ENCODE data around the gene C17orf50. TPM values are rescaled to one million over a fixed set of nuclear protein-coding genes. Genes with fewer than 3 reads are reported as not detected.

The C17orf50 gene
- total RNA-seq, 1 donor from 2014 or later: 1.0 TPM

- H3K4me3 ChIP-seq (ENCODE audit: low read depth, low read length): no peak overlapping the region
- no peak for TF ChIP-seq CTCF (conservative IDR thresholded peaks at IDR 0.05; ENCODE audit: low read depth, low read length)
- DNase-seq (ENCODE audit: low read depth): no peak
Measured at GRCh38 chr17:35773129-35773528, 12.4 kb downstream of the C17orf50 start.

GRCh38 chr17:35773679-35774425 is 13.2 kb downstream of the C17orf50 start:
- no peak overlapping the region for H3K4me3 ChIP-seq (ENCODE audit: low read depth, low read length)
- no peak for TF ChIP-seq CTCF (conservative IDR thresholded peaks at IDR 0.05; ENCODE audit: low read depth, low read length)
- no peak for DNase-seq (ENCODE audit: low read depth)

GRCh38 chr17:35774499-35774898 is 13.8 kb downstream of the C17orf50 start:
- H3K4me3 ChIP-seq (ENCODE audit: low read depth, low read length): no peak overlapping the region
- TF ChIP-seq CTCF (conservative IDR thresholded peaks at IDR 0.05; ENCODE audit: low read depth, low read length): no peak
- no peak for DNase-seq (ENCODE audit: low read depth)

GRCh38 chr17:35775039-35775438 is 14.4 kb downstream of the C17orf50 start:
- TF ChIP-seq CTCF (conservative IDR thresholded peaks at IDR 0.05; ENCODE audit: low read depth, low read length): no peak
- DNase-seq (ENCODE audit: low read depth): no peak

GRCh38 chr17:35775583-35775982 is 14.9 kb downstream of the C17orf50 start:
- no peak for TF ChIP-seq CTCF (conservative IDR thresholded peaks at IDR 0.05; ENCODE audit: low read depth, low read length)
- DNase-seq (ENCODE audit: low read depth): no peak

More at GRCh38 chr17:35775039-35775438, 14.4 kb downstream of the C17orf50 start:
- H3K4me3 ChIP-seq (ENCODE audit: low read depth, low read length): no peak overlapping the region

GRCh38 chr17:35778641-35779196 is 18.0 kb downstream of the C17orf50 start:
- no peak for TF ChIP-seq CTCF (conservative IDR thresholded peaks at IDR 0.05; ENCODE audit: low read depth, low read length)

More at GRCh38 chr17:35775583-35775982, 14.9 kb downstream of the C17orf50 start:
- no peak overlapping the region for H3K4me3 ChIP-seq (ENCODE audit: low read depth, low read length)

GRCh38 chr17:35780950-35781349 is 20.3 kb downstream of the C17orf50 start:
- DNase-seq (ENCODE audit: low read depth): no peak
- TF ChIP-seq CTCF (conservative IDR thresholded peaks at IDR 0.05; ENCODE audit: low read depth, low read length): no peak
- H3K4me3 ChIP-seq (ENCODE audit: low read depth, low read length): no peak overlapping the region

More at GRCh38 chr17:35778641-35779196, 18.0 kb downstream of the C17orf50 start:
- no peak for DNase-seq (ENCODE audit: low read depth)
- no peak overlapping the region for H3K4me3 ChIP-seq (ENCODE audit: low read depth, low read length)
